HEK293T (cell line): Measurements from ENCODE around the gene CELF2.

ENCODE experiments used
- CTCF ChIA-PET: fragments of 350-600 bp; formaldehyde crosslinking; extraction: SDS; loops from one replicate; lab custom pipeline; 2021; ENCODE audit warnings: antibody characterized with exemption, inconsistent platforms; lab: Yijun Ruan, JAX
- POLR2A ChIA-PET: fragments of 350-600 bp; formaldehyde crosslinking; extraction: SDS; loops from one replicate; lab custom pipeline; 2020; ENCODE audit warnings: antibody characterized with exemption, inconsistent platforms; lab: Yijun Ruan, JAX
- DNase-seq: peaks from one replicate; pipeline ENCODE4 v3.0.0; 2012; ENCODE audit warnings: mixed read lengths; ENCODE audit errors: extremely low spot score
- ARNT ChIP-seq: fragments of 450-650 bp; IDR thresholded peaks from 2 replicates; pipeline ENCODE4 v1.6.1; 2017; ENCODE audit warnings: mild to moderate bottlenecking
- BHLHE40 ChIP-seq: fragments of 450-650 bp; IDR thresholded peaks from 2 replicates; pipeline ENCODE4 v1.6.1; 2016; ENCODE audit warnings: mild to moderate bottlenecking, moderate library complexity, borderline replicate concordance
- CTBP1 ChIP-seq: fragments of 450-650 bp; IDR thresholded peaks from 2 replicates; pipeline ENCODE4 v1.6.1; 2016; ENCODE audit warnings: borderline replicate concordance
- ELF4 ChIP-seq: fragments of 450-650 bp; IDR thresholded peaks from 2 replicates; pipeline ENCODE4 v1.6.1; 2017; ENCODE audit warnings: antibody characterized with exemption
- FOXA1 ChIP-seq: fragments of 450-650 bp; IDR thresholded peaks from 2 replicates; pipeline ENCODE4 v1.6.1; 2016; ENCODE audit warnings: mild to moderate bottlenecking
- FOXK2 ChIP-seq: fragments of 450-650 bp; IDR thresholded peaks from 2 replicates; pipeline ENCODE4 v1.6.1; 2016; ENCODE audit warnings: mild to moderate bottlenecking
- FOXM1 ChIP-seq: fragments of 450-650 bp; IDR thresholded peaks from 2 replicates; pipeline ENCODE4 v1.6.1; 2017; ENCODE audit warnings: mild to moderate bottlenecking, borderline replicate concordance
- HDGF ChIP-seq: fragments of 450-650 bp; IDR thresholded peaks from 2 replicates; pipeline ENCODE4 v1.6.1; 2017; ENCODE audit warnings: antibody characterized with exemption, borderline replicate concordance
- L3MBTL2 ChIP-seq: fragments of 450-650 bp; conservative IDR thresholded peaks from 2 replicates; pipeline ENCODE4 v1.6.1; 2016; ENCODE audit warnings: mild to moderate bottlenecking
- LEF1 ChIP-seq: fragments of 450-650 bp; IDR thresholded peaks from 2 replicates; pipeline ENCODE4 v1.6.1; 2017; ENCODE audit warnings: mild to moderate bottlenecking, borderline replicate concordance
- NFRKB ChIP-seq: fragments of 450-650 bp; IDR thresholded peaks from 2 replicates; pipeline ENCODE4 v1.6.1; 2016; ENCODE audit warnings: mild to moderate bottlenecking, moderate library complexity
- SP1 ChIP-seq: fragments of 450-650 bp; IDR thresholded peaks from 2 replicates; pipeline ENCODE4 v1.6.1; 2017
- SUZ12 ChIP-seq: fragments of 450-650 bp; IDR thresholded peaks from 2 replicates; pipeline ENCODE4 v1.6.1; 2016; ENCODE audit warnings: mild to moderate bottlenecking
- TARDBP ChIP-seq: fragments of 450-650 bp; IDR thresholded peaks from 2 replicates; pipeline ENCODE4 v1.6.1; 2016
- ZNF384 ChIP-seq: fragments of 450-650 bp; IDR thresholded peaks from 2 replicates; pipeline ENCODE4 v1.6.1; 2016
- TF ChIP-seq, protein P1 (sequence below): fragments of 450-650 bp; IDR thresholded peaks from 2 replicates; pipeline ENCODE4 v1.6.1; 2016

CELF2 gene

GRCh38 chr10:11076221-11076620 is 58.5 kb downstream of the CELF2 start:
- CTCF ChIA-PET: no interaction called here
- TF ChIP-seq FOXA1 (no peak), ARNT (no peak), SP1 (no peak), FOXK2 (no peak), L3MBTL2 (no peak), ELF4 (no peak), TARDBP (no peak), ZNF384 (no peak), BHLHE40 (no peak), CTBP1 (no peak)
- TF ChIP-seq, protein P1, sequence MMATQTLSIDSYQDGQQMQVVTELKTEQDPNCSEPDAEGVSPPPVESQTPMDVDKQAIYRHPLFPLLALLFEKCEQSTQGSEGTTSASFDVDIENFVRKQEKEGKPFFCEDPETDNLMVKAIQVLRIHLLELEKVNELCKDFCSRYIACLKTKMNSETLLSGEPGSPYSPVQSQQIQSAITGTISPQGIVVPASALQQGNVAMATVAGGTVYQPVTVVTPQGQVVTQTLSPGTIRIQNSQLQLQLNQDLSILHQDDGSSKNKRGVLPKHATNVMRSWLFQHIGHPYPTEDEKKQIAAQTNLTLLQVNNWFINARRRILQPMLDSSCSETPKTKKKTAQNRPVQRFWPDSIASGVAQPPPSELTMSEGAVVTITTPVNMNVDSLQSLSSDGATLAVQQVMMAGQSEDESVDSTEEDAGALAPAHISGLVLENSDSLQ: no peak
- POLR2A ChIA-PET: no interaction called here
- no peak for DNase-seq

GRCh38 chr10:11080564-11080984 is 62.9 kb downstream of the CELF2 start:
- TF ChIP-seq ZNF384 (no peak), LEF1 (no peak), SUZ12 (no peak), ARNT (no peak), TARDBP (no peak), FOXM1 (no peak), NFRKB (no peak), BHLHE40 (no peak), FOXA1 (no peak)
- POLR2A ChIA-PET: no interaction called here
- CTCF ChIA-PET: no interaction called here
- no peak for DNase-seq

DNA sequence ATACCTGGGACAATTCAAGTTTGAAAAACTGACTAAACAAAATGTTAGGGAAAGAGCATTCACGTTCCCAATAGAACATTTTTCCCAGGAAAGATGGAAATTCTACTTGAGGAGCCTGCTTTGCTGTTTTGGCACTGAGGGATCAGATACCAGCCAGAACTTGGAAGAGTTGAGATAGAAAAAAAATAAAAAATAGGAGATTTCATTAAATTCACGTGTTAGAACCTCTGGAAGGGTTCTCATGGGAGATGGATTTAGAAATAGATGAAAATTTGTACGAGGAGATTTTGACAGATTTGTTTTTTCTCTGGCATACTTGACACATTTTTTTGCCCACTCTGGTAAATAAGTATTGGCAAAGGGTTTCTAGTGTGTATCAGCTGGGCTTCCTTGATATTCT is 63.7 kb downstream of the CELF2 start:
- CTCF ChIA-PET: no interaction called here

GRCh38 chr10:11082526-11082925 is 64.9 kb downstream of the CELF2 start:
- POLR2A ChIA-PET: interaction anchor here (0.6 kb wide), 1 partner anchor 29 kb away, joined by 3 read pairs; no protein-coding TSS in a partner anchor

More for the DNA sequence above, 63.7 kb downstream of the CELF2 start:
- TF ChIP-seq ELF4 (no peak), FOXA1 (no peak), FOXM1 (no peak), ARNT (no peak), LEF1 (no peak), NFRKB (no peak), L3MBTL2 (no peak), ZNF384 (no peak), SP1 (no peak), FOXK2 (no peak), CTBP1 (no peak), HDGF (no peak), SUZ12 (no peak), BHLHE40 (no peak), TARDBP (no peak)
- TF ChIP-seq, protein P1: no peak
- DNase-seq: no peak
- POLR2A ChIA-PET: no interaction called here

DNA sequence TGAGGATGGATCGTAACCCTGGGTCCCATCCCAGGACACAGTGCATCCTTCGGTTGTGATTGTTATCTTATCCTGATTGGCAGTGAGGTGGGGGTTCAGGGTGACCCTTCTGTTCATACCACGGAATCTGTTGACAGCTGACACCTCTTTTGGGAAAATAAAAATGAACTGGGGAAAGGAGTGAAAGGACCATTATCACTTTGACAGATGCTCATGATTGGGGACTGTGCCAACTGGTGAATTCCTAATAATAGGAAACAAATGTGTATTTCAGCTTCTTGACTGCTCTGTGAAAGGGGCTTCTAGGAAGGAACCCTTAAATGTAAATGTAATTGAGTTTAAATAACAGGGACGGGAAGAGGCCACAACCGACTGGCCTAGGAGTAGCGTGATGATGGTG is 65.4 kb downstream of the CELF2 start:
- CTCF ChIA-PET: no interaction called here

More at GRCh38 chr10:11082526-11082925, 64.9 kb downstream of the CELF2 start:
- DNase-seq: no peak
- CTCF ChIA-PET: no interaction called here
- TF ChIP-seq, protein P1: no peak
- TF ChIP-seq FOXM1 (no peak), ZNF384 (no peak), LEF1 (no peak), SUZ12 (no peak), SP1 (no peak), FOXA1 (no peak), ELF4 (no peak), ARNT (no peak), HDGF (no peak), TARDBP (no peak), L3MBTL2 (no peak), FOXK2 (no peak)

GRCh38 chr10:11085545-11085944 is 67.9 kb downstream of the CELF2 start:
- DNase-seq: no peak
- TF ChIP-seq TARDBP (no peak), FOXK2 (no peak), FOXA1 (no peak)
- CTCF ChIA-PET: no interaction called here
- POLR2A ChIA-PET: no interaction called here

More for the DNA sequence above, 65.4 kb downstream of the CELF2 start:
- TF ChIP-seq ZNF384 (no peak), FOXA1 (no peak), NFRKB (no peak), ARNT (no peak), ELF4 (no peak), L3MBTL2 (no peak), TARDBP (no peak)
- DNase-seq: no peak
- POLR2A ChIA-PET: interaction anchor here (0.6 kb wide), 1 partner anchor 29 kb away, joined by 3 read pairs; no protein-coding TSS in a partner anchor
